IPS DF 6.9 (cell line): ENCODE measurements around the gene ZNF827.

Experiments used
- DNase-seq: peaks from one replicate; pipeline ENCODE4 v3.0.0-alpha.2; 2013; ENCODE audit warnings: low read depth, low spot score
- H3K27ac ChIP-seq: one replicate; pipeline ENCODE4 v1.5.1; 2013; ENCODE audit warnings: low read length, control low read depth
- H3K27me3 ChIP-seq: 2 replicates; pipeline ENCODE4 v1.6.1; 2013; ENCODE audit warnings: mild to moderate bottlenecking, low read length; ENCODE audit not compliant: control insufficient read depth, insufficient read depth
- H3K36me3 ChIP-seq: 2 replicates; pipeline ENCODE4 v1.6.1; 2013; ENCODE audit warnings: low read length; ENCODE audit not compliant: control insufficient read depth, insufficient read depth
- H3K4me1 ChIP-seq: 2 replicates; pipeline ENCODE4 v1.6.1; 2013; ENCODE audit warnings: low read length; ENCODE audit not compliant: control insufficient read depth, insufficient read depth
- H3K4me3 ChIP-seq: 2 replicates; pipeline ENCODE4 v1.5.1; 2013; ENCODE audit warnings: mild to moderate bottlenecking, low read length
- H3K9me3 ChIP-seq: 2 replicates; pipeline ENCODE4 v1.6.1; 2013; ENCODE audit warnings: low read length, inconsistent platforms; ENCODE audit not compliant: control insufficient read depth, insufficient read depth
- WGBS: extraction: QIAGEN DNeasy Blood & Tissue Kit; methylation state at CpG from one replicate; pipeline ENCODE4 v1.1.7; 2013; ENCODE audit warnings: mixed read lengths, missing lambda C conversion rate; ENCODE audit not compliant: insufficient read length, insufficient coverage; 5-methylcytosine and 5-hydroxymethylcytosine counted together

The ZNF827 gene

GRCh38 chr4:145732001-145732815 is 206.4 kb downstream of the ZNF827 start:
- Histone ChIP-seq H3K36me3 (no peaks in the 10 kb centered on the region), H3K27me3 (no peaks in the 10 kb centered on the region), H3K9me3 (no peaks in the 10 kb centered on the region), H3K4me3 (peak overlapping the region; percentile 7; the same call in 1 of the 2 replicates), H3K27ac (no peak overlapping the region), H3K4me1 (peaks cover 12% of the 10 kb centered on the region)
- WGBS: no CpG with 5 or more reads among the region's 14 CpGs
- DNase-seq: no peak

- Histone ChIP-seq H3K27me3 (no peaks in the 10 kb centered on the region), H3K9me3 (no peaks in the 10 kb centered on the region), H3K27ac (no peak overlapping the region), H3K4me3 (no peak overlapping the region), H3K4me1 (peaks cover 11% of the 10 kb centered on the region; the same call in 1 of the 2 replicates), H3K36me3 (no peaks in the 10 kb centered on the region)
- no peak for DNase-seq
- no CpG with 5 or more reads among the region's 1 CpG for WGBS
Observed at GRCh38 chr4:145731028-145731427, 207.6 kb downstream of the ZNF827 start.

GRCh38 chr4:145730026-145730425 is 208.6 kb downstream of the ZNF827 start:
- no peak for DNase-seq
- Histone ChIP-seq H3K27me3 (no peaks in the 10 kb centered on the region), H3K4me1 (peaks cover 9% of the 10 kb centered on the region; the same call in 1 of the 2 replicates), H3K27ac (no peak overlapping the region), H3K9me3 (no peaks in the 10 kb centered on the region), H3K36me3 (no peaks in the 10 kb centered on the region), H3K4me3 (no peak overlapping the region)
- no CpG with 5 or more reads among the region's 5 CpGs for WGBS

- DNase-seq: no peak
- Histone ChIP-seq H3K27me3 (no peaks in the 10 kb centered on the region), H3K9me3 (no peaks in the 10 kb centered on the region), H3K36me3 (no peaks in the 10 kb centered on the region), H3K4me1 (peaks cover 1% of the 10 kb centered on the region; the same call in 1 of the 2 replicates), H3K27ac (no peak overlapping the region), H3K4me3 (no peak overlapping the region)
- no CpG with 5 or more reads among the region's 2 CpGs for WGBS
Observed at GRCh38 chr4:145723336-145723735, 215.3 kb downstream of the ZNF827 start.

GRCh38 chr4:145722561-145722960 is 216.1 kb downstream of the ZNF827 start:
- H3K27me3 ChIP-seq: no peaks in the 10 kb centered on the region
- DNase-seq: no peak
- WGBS: no CpG with 5 or more reads among the region's 1 CpG

GRCh38 chr4:145720656-145721055 is 218.0 kb downstream of the ZNF827 start:
- no peak overlapping the region for H3K27ac ChIP-seq
- H3K27me3 ChIP-seq: no peaks in the 10 kb centered on the region
- no peak overlapping the region for H3K4me3 ChIP-seq
- no peaks in the 10 kb centered on the region for H3K9me3 ChIP-seq
- no peaks in the 10 kb centered on the region for H3K36me3 ChIP-seq
- DNase-seq: no peak
- WGBS: no CpG with 5 or more reads among the region's 3 CpGs
- peaks cover 1% of the 10 kb centered on the region; the same call in 1 of the 2 replicates for H3K4me1 ChIP-seq

More at GRCh38 chr4:145722561-145722960, 216.1 kb downstream of the ZNF827 start:
- H3K4me1 ChIP-seq: peaks cover 1% of the 10 kb centered on the region; the same call in 1 of the 2 replicates
- H3K4me3 ChIP-seq: no peak overlapping the region
- no peaks in the 10 kb centered on the region for H3K36me3 ChIP-seq
- H3K9me3 ChIP-seq: no peaks in the 10 kb centered on the region
- H3K27ac ChIP-seq: no peak overlapping the region

- Histone ChIP-seq H3K4me1 (peaks cover 1% of the 10 kb centered on the region; the same call in 1 of the 2 replicates), H3K27ac (no peak overlapping the region), H3K9me3 (no peaks in the 10 kb centered on the region), H3K27me3 (no peaks in the 10 kb centered on the region), H3K36me3 (no peaks in the 10 kb centered on the region), H3K4me3 (no peak overlapping the region)
- DNase-seq: no peak
- no CpG with 5 or more reads among the region's 10 CpGs for WGBS
Observed at GRCh38 chr4:145719752-145720624, 218.6 kb downstream of the ZNF827 start.

- no peak for DNase-seq
- Histone ChIP-seq H3K27me3 (no peaks in the 10 kb centered on the region), H3K4me3 (no peak overlapping the region), H3K36me3 (no peaks in the 10 kb centered on the region), H3K4me1 (peaks cover 1% of the 10 kb centered on the region; the same call in 1 of the 2 replicates), H3K27ac (no peak overlapping the region), H3K9me3 (no peaks in the 10 kb centered on the region)
- no CpG with 5 or more reads among the region's 1 CpG for WGBS
Observed at GRCh38 chr4:145716661-145717200, 221.9 kb downstream of the ZNF827 start.

- WGBS: no CpG with 5 or more reads among the region's 3 CpGs
- DNase-seq: no peak
Observed at GRCh38 chr4:145716200-145716599, 222.4 kb downstream of the ZNF827 start.

GRCh38 chr4:145709843-145710242 is 228.8 kb downstream of the ZNF827 start:
- H3K9me3 ChIP-seq: no peaks in the 10 kb centered on the region
- WGBS: no CpG with 5 or more reads among the region's 3 CpGs
- H3K4me3 ChIP-seq: no peak overlapping the region
- H3K4me1 ChIP-seq: peaks cover 4% of the 10 kb centered on the region
- no peak overlapping the region for H3K27ac ChIP-seq
- H3K36me3 ChIP-seq: no peaks in the 10 kb centered on the region
- no peak for DNase-seq
- no peaks in the 10 kb centered on the region for H3K27me3 ChIP-seq

More at GRCh38 chr4:145716200-145716599, 222.4 kb downstream of the ZNF827 start:
- Histone ChIP-seq H3K36me3 (no peaks in the 10 kb centered on the region), H3K27me3 (no peaks in the 10 kb centered on the region), H3K4me1 (peaks cover 1% of the 10 kb centered on the region; the same call in 1 of the 2 replicates), H3K4me3 (no peak overlapping the region), H3K27ac (no peak overlapping the region), H3K9me3 (no peaks in the 10 kb centered on the region)
